Activated CD8-positive, alpha-beta memory T cell treated with anti-CD3 and anti-CD28 coated beads, Interleukin-2, amount 50 U/mL, for 24 hours (primary cell): ENCODE data around the gene HTR1D.

Experiments used
- DNase-seq: peaks from one replicate; pipeline ENCODE4 v3.0.0-alpha.2; 2020; ENCODE audit errors: extremely low read depth

Gene HTR1D

GRCh38 chr1:23150125-23150524 lies 67.2 kb downstream of the HTR1D start:
- DNase-seq = no peak

- no peak for DNase-seq
Observed at GRCh38 chr1:23149114-23149513, 68.2 kb downstream of the HTR1D start.

- DNase-seq = no peak
Observed at GRCh38 chr1:23148084-23148483, 69.2 kb downstream of the HTR1D start.
